Osteocyte (in vitro differentiated cells): ENCODE measurements around the gene NUDT5. TPM values are rescaled to one million over a fixed set of nuclear protein-coding genes. Genes with fewer than 3 reads are reported as not detected.

Experiments used
- DNase-seq: peaks from one replicate; pipeline ENCODE4 v3.0.0; 2021; ENCODE audit warnings: mixed read lengths; ENCODE audit not compliant: unreplicated experiment; ENCODE audit errors: extremely low spot score
- H3K27ac Mint-ChIP-seq: one replicate; pipeline ENCODE4 v1.8.0; 2021; ENCODE audit warnings: mild to moderate bottlenecking, mixed read lengths; ENCODE audit not compliant: unreplicated experiment
- H3K27me3 Mint-ChIP-seq: one replicate; pipeline ENCODE4 v1.8.0; 2021; ENCODE audit warnings: mixed read lengths; ENCODE audit not compliant: unreplicated experiment
- H3K36me3 Mint-ChIP-seq: one replicate; pipeline ENCODE4 v1.8.0; 2021; ENCODE audit warnings: mixed read lengths; ENCODE audit not compliant: unreplicated experiment
- H3K4me1 Mint-ChIP-seq: one replicate; pipeline ENCODE4 v1.8.0; 2021; ENCODE audit warnings: mixed read lengths; ENCODE audit not compliant: unreplicated experiment
- H3K4me3 Mint-ChIP-seq: one replicate; pipeline ENCODE4 v1.8.0; 2021; ENCODE audit warnings: mild to moderate bottlenecking, moderate library complexity, mixed read lengths; ENCODE audit not compliant: unreplicated experiment
- H3K9me3 Mint-ChIP-seq: one replicate; pipeline ENCODE4 v1.8.0; 2021; ENCODE audit warnings: mixed read lengths; ENCODE audit not compliant: unreplicated experiment
- CTCF ChIP-seq: fragments of 200-600 bp; sonication (generic); IDR thresholded peaks from 2 replicates; pipeline ENCODE4 v1.5.0; 2021; ENCODE audit warnings: antibody characterized with exemption, mild to moderate bottlenecking, moderate library complexity
- total RNA-seq: library from RNA; stranded (reverse); gene quantifications from 2 replicates; pipeline ENCODE4 v1.2.1, GENCODE V29; 2021

The NUDT5 gene
- total RNA-seq, 1 donor from 2014 or later = 56.2 TPM

GRCh38 chr10:12188656-12189055, 7.0 kb downstream of the NUDT5 start:
- Mint-ChIP-seq H3K4me1 (peaks cover 9% of the 10 kb centered on the region), H3K27me3 (no peaks in the 10 kb centered on the region), H3K36me3 (peaks cover 29% of the 10 kb centered on the region), H3K9me3 (no peaks in the 10 kb centered on the region), H3K4me3 (no peak overlapping the region), H3K27ac (no peak overlapping the region)
- no peak for DNase-seq
- TF ChIP-seq CTCF = no peak

- no peak overlapping the region for H3K27ac Mint-ChIP-seq
- DNase-seq = no peak
Observed at GRCh38 chr10:12187321-12187905, 8.3 kb downstream of the NUDT5 start.

GRCh38 chr10:12186323-12186722, 9.4 kb downstream of the NUDT5 start:
- H3K4me3 Mint-ChIP-seq = no peak overlapping the region
- peaks cover 2% of the 10 kb centered on the region for H3K4me1 Mint-ChIP-seq
- H3K36me3 Mint-ChIP-seq = peaks cover 30% of the 10 kb centered on the region
- DNase-seq = no peak
- H3K27me3 Mint-ChIP-seq = no peaks in the 10 kb centered on the region
- no peaks in the 10 kb centered on the region for H3K9me3 Mint-ChIP-seq
- H3K27ac Mint-ChIP-seq = no peak overlapping the region
- TF ChIP-seq CTCF = no peak

More at GRCh38 chr10:12187321-12187905, 8.3 kb downstream of the NUDT5 start:
- Mint-ChIP-seq H3K27me3 (no peaks in the 10 kb centered on the region), H3K9me3 (no peaks in the 10 kb centered on the region), H3K4me1 (peaks cover 2% of the 10 kb centered on the region), H3K36me3 (peaks cover 30% of the 10 kb centered on the region), H3K4me3 (no peak overlapping the region)
- TF ChIP-seq CTCF = no peak

GRCh38 chr10:12184165-12184564, 11.5 kb downstream of the NUDT5 start:
- TF ChIP-seq CTCF = no peak
- no peak overlapping the region for H3K27ac Mint-ChIP-seq
- no peak for DNase-seq
- H3K4me1 Mint-ChIP-seq = no peaks in the 10 kb centered on the region
- no peak overlapping the region for H3K4me3 Mint-ChIP-seq
- H3K36me3 Mint-ChIP-seq = peaks cover 31% of the 10 kb centered on the region
- H3K9me3 Mint-ChIP-seq = no peaks in the 10 kb centered on the region
- H3K27me3 Mint-ChIP-seq = no peaks in the 10 kb centered on the region

GRCh38 chr10:12181065-12181775, 14.5 kb downstream of the NUDT5 start:
- Mint-ChIP-seq H3K4me1 (no peaks in the 10 kb centered on the region), H3K27ac (no peak overlapping the region), H3K9me3 (no peaks in the 10 kb centered on the region), H3K27me3 (no peaks in the 10 kb centered on the region), H3K36me3 (peaks cover 31% of the 10 kb centered on the region), H3K4me3 (no peak overlapping the region)
- TF ChIP-seq CTCF = no peak
- DNase-seq = no peak
